HepG2 (cell line): ENCODE measurements around the gene TUBA8. TPM values are rescaled to one million over a fixed set of nuclear protein-coding genes. Genes with fewer than 3 reads are reported as not detected.

ENCODE experiments used
- DR1 ChIP-seq: sonication (generic); formaldehyde crosslinking; IDR thresholded peaks from 2 replicates; pipeline ENCODE4 v1.8.0; 2021; ENCODE audit warnings: mild to moderate bottlenecking, missing genetic modification reagents, inconsistent platforms
- JUND ChIP-seq: sonication (generic); formaldehyde crosslinking; IDR thresholded peaks from 2 replicates; pipeline ENCODE4 v1.8.0; 2022; ENCODE audit warnings: mild to moderate bottlenecking, missing genetic modification reagents
- KMT2B ChIP-seq: IDR thresholded peaks from 2 replicates; pipeline ENCODE4 v1.6.1; 2016; ENCODE audit warnings: missing genetic modification reagents, missing compliant biosample characterization
- MBNL3 ChIP-seq: fragments of 250-450 bp; sonication (Bioruptor Pico); conservative IDR thresholded peaks from 2 replicates; pipeline ENCODE4 v1.8.0; 2022; ENCODE audit warnings: mild to moderate bottlenecking, inconsistent platforms
- MEF2D ChIP-seq: sonication (generic); formaldehyde crosslinking; IDR thresholded peaks from 2 replicates; pipeline ENCODE4 v1.5.1; 2020; ENCODE audit warnings: mild to moderate bottlenecking, missing genetic modification reagents
- MIER3 ChIP-seq: IDR thresholded peaks from 2 replicates; pipeline ENCODE4 v1.6.1; 2016; ENCODE audit warnings: missing compliant biosample characterization, borderline replicate concordance
- POLR2A ChIP-seq, 2 experiments: IDR thresholded peaks; 2 replicates each; pipeline ENCODE4 v1.6.1; 2011; ENCODE audit warnings: low read depth in 2 of 2, low read length in 2 of 2, mild to moderate bottlenecking in 1 of 2, moderate library complexity in 1 of 2; ENCODE audit not compliant: insufficient read depth in 1 of 2
- PRPF4 ChIP-seq: fragments of 200-400 bp; formaldehyde crosslinking; IDR thresholded peaks from 2 replicates; pipeline ENCODE4 v1.6.1; 2016; ENCODE audit warnings: low read length, low read depth; ENCODE audit not compliant: poor library complexity, severe bottlenecking
- SMAD3 ChIP-seq: sonication (generic); formaldehyde crosslinking; IDR thresholded peaks from 2 replicates; pipeline ENCODE4 v1.4.0; 2020; ENCODE audit warnings: missing genetic modification reagents
- TBX2 ChIP-seq: sonication (generic); formaldehyde crosslinking; IDR thresholded peaks from 2 replicates; pipeline ENCODE4 v1.5.0; 2020; ENCODE audit warnings: missing genetic modification reagents, mild to moderate bottlenecking, borderline replicate concordance
- ZEB1 ChIP-seq: IDR thresholded peaks from 2 replicates; pipeline ENCODE4 v1.6.1; 2012; ENCODE audit warnings: mild to moderate bottlenecking, low read depth, inconsistent platforms; ENCODE audit not compliant: insufficient replicate concordance
- ZNF776 ChIP-seq: sonication (generic); formaldehyde crosslinking; IDR thresholded peaks from 2 replicates; pipeline ENCODE4 v1.4.0; 2020; ENCODE audit warnings: mild to moderate bottlenecking, missing genetic modification reagents
- ZNF883 ChIP-seq: sonication (generic); formaldehyde crosslinking; IDR thresholded peaks from 2 replicates; pipeline ENCODE4 v1.5.1; 2020; ENCODE audit warnings: mild to moderate bottlenecking, missing genetic modification reagents; ENCODE audit errors: not compliant biosample characterization
- polyA plus RNA-seq, 8 experiments: library from polyadenylated mRNA; depleted of rRNA in 3 of 8; stranded (reverse) in 7 of 8; unstranded in 1 of 8; fragments of >200 nt; fragmentation: Illumina TruSeq in 4 of 8; extraction: Trizol in 4 of 8; gene quantifications; 2 replicates each; pipeline versions ENCODE4 v1.2.1 to v1.2.3, GENCODE V29; 2011 to 2016; ENCODE audit warnings: low read depth in 4 of 8, missing spikeins in 1 of 8, mixed read lengths in 1 of 8; ENCODE audit not compliant: insufficient read depth in 1 of 8
- total RNA-seq, 5 experiments: library from RNA; depleted of rRNA; stranded (reverse); fragments of >200 nt; fragmentation: Illumina TruSeq; extraction: Trizol; gene quantifications; 2 replicates each; pipeline ENCODE4 v1.2.3, GENCODE V29; 2016; ENCODE audit warnings: low read depth in 1 of 5
- TF ChIP-seq, protein P1 (sequence below), 2 experiments: sonication (generic) in 1 of 2; formaldehyde crosslinking in 1 of 2; IDR thresholded peaks; 2 replicates each; pipeline versions ENCODE4 v1.6.1 to v1.9.0; 2014 to 2022; ENCODE audit warnings: antibody characterized with exemption in 1 of 2, borderline replicate concordance in 1 of 2, inconsistent platforms in 1 of 2, low read depth in 1 of 2, missing genetic modification reagents in 1 of 2
- TF ChIP-seq, protein P2 (sequence below), 2 experiments: IDR thresholded peaks; 2 replicates each; pipeline ENCODE4 v1.6.1; 2011 to 2012; ENCODE audit warnings: low read length in 2 of 2, borderline replicate concordance in 1 of 2, low read depth in 1 of 2, mild to moderate bottlenecking in 1 of 2, moderate library complexity in 1 of 2
- TF ChIP-seq, protein P3 (sequence below): IDR thresholded peaks from 2 replicates; pipeline ENCODE4 v1.6.1; 2016; ENCODE audit warnings: missing biosample characterization, missing genetic modification reagents, low read depth

The TUBA8 gene
- total and polyA plus RNA-seq, 2 of the 13 experiments (the other 11 are each of a cell fraction or from before 2014, with no cell fraction given): 0.35 to 0.69 TPM

DNA sequence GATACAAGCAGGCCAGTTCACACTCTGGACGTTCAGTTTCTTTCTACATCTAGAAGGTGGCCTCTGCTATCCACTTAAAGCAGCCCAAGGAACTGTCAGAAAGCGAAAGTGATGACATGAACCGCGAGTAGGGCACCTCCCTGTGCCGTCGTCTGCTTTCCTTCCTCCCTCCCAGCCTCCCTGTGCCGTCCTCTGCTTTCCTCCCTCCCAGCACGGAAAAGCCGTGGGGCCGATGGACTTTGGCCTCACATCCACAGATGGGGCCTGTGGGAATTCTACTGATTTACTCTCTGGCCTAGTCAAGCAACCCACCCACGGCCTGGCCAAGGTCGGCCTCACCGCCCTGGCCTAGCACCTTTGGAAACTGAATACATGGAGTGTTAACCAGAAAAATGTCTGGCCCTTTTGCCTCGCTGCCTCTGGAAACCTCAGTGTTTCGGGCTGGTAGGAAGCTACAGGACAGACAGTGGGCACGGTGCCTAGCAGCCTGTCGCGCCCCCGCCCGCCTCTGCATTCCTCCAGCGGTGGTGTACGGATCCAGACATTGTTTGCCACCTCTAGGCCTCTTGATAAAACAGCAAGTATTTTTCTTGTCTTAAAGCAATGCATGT lies 18.6 kb upstream of the TUBA8 start (continued):
- TF ChIP-seq, protein P1, sequence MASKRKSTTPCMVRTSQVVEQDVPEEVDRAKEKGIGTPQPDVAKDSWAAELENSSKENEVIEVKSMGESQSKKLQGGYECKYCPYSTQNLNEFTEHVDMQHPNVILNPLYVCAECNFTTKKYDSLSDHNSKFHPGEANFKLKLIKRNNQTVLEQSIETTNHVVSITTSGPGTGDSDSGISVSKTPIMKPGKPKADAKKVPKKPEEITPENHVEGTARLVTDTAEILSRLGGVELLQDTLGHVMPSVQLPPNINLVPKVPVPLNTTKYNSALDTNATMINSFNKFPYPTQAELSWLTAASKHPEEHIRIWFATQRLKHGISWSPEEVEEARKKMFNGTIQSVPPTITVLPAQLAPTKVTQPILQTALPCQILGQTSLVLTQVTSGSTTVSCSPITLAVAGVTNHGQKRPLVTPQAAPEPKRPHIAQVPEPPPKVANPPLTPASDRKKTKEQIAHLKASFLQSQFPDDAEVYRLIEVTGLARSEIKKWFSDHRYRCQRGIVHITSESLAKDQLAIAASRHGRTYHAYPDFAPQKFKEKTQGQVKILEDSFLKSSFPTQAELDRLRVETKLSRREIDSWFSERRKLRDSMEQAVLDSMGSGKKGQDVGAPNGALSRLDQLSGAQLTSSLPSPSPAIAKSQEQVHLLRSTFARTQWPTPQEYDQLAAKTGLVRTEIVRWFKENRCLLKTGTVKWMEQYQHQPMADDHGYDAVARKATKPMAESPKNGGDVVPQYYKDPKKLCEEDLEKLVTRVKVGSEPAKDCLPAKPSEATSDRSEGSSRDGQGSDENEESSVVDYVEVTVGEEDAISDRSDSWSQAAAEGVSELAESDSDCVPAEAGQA (IDR thresholded peaks at IDR 0.05; ENCODE audit: low read depth): no peak
- TF ChIP-seq, protein P1 (CRISPR knock-in tag; IDR thresholded peaks at IDR 0.05; ENCODE audit: borderline replicate concordance): no peak
- TF ChIP-seq DR1 (peak; percentile 76), ZEB1 (no peak), TBX2 (CRISPR knock-in tag) (peak; percentile 83), SMAD3 (peak; percentile 67; the same call in 1 of the 2 replicates), JUND (CRISPR knock-in tag) (peak; percentile 63; the same call in 1 of the 2 replicates), KMT2B (CRISPR knock-in tag) (0 out of 2 replicates have a peak, but pooled peaks have one; percentile 66), PRPF4 (no peak), MBNL3 (no peak), POLR2A (IDR thresholded peaks at IDR 0.05; ENCODE audit: insufficient read depth in 1 of 2, low read depth in 2 of 2, low read length in 2 of 2) (peak in 1 of 2 experiments; percentile 66; a peak in 2 of 4 replicates), MIER3 (CRISPR knock-in tag) (0 out of 2 replicates have a peak, but pooled peaks have one; percentile 25), ZNF883 (CRISPR knock-in tag) (peak; percentile 35), ZNF776 (no peak), MEF2D (CRISPR knock-in tag) (no peak)
- TF ChIP-seq, protein P2, sequence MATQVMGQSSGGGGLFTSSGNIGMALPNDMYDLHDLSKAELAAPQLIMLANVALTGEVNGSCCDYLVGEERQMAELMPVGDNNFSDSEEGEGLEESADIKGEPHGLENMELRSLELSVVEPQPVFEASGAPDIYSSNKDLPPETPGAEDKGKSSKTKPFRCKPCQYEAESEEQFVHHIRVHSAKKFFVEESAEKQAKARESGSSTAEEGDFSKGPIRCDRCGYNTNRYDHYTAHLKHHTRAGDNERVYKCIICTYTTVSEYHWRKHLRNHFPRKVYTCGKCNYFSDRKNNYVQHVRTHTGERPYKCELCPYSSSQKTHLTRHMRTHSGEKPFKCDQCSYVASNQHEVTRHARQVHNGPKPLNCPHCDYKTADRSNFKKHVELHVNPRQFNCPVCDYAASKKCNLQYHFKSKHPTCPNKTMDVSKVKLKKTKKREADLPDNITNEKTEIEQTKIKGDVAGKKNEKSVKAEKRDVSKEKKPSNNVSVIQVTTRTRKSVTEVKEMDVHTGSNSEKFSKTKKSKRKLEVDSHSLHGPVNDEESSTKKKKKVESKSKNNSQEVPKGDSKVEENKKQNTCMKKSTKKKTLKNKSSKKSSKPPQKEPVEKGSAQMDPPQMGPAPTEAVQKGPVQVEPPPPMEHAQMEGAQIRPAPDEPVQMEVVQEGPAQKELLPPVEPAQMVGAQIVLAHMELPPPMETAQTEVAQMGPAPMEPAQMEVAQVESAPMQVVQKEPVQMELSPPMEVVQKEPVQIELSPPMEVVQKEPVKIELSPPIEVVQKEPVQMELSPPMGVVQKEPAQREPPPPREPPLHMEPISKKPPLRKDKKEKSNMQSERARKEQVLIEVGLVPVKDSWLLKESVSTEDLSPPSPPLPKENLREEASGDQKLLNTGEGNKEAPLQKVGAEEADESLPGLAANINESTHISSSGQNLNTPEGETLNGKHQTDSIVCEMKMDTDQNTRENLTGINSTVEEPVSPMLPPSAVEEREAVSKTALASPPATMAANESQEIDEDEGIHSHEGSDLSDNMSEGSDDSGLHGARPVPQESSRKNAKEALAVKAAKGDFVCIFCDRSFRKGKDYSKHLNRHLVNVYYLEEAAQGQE (IDR thresholded peaks at IDR 0.05; ENCODE audit: borderline replicate concordance in 1 of 2, low read depth in 1 of 2, low read length in 2 of 2): no peak
- TF ChIP-seq, protein P3, sequence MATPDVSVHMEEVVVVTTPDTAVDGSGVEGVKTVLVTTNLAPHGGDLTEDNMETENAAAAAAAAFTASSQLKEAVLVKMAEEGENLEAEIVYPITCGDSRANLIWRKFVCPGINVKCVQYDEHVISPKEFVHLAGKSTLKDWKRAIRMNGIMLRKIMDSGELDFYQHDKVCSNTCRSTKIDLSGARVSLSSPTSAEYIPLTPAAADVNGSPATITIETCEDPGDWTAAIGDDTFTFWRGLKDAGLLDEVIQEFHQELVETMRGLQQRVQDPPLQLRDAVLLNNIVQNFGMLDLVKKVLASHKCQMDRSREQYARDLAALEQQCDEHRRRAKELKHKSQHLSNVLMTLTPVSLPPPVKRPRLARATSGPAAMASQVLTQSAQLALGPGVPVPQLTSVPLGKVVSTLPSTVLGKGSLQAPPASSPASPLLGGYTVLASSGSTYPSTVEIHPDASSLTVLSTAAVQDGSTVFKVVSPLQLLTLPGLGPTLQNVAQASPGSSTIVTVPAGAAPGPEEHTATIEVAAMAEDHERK: no peak
